Keratinocyte (primary cell): ENCODE measurements around the gene GNB4. TPM values are rescaled to one million over a fixed set of nuclear protein-coding genes. Genes with fewer than 3 reads are reported as not detected.

Experiments
- DNase-seq: peaks from one replicate; pipeline ENCODE4 v3.0.0-alpha.2; 2011; ENCODE audit warnings: low read depth, missing footprints, low spot score
- FAIRE-seq: peaks from 2 replicates; lab custom pipeline; 2011; peaks lifted over from hg19 to GRCh38; lab: Jason Lieb, UNC
- H2AFZ ChIP-seq: 2 replicates; pipeline ENCODE4 v1.6.0; 2012; ENCODE audit warnings: low read length, control low read depth, inconsistent platforms; ENCODE audit not compliant: control insufficient read depth
- H3K27ac ChIP-seq: 2 replicates; pipeline ENCODE4 v1.5.1; 2011; ENCODE audit warnings: low read length; ENCODE audit not compliant: control insufficient read depth, insufficient read depth
- H3K27me3 ChIP-seq: 3 replicates; pipeline ENCODE4 v1.6.0; 2011; ENCODE audit warnings: low read length; ENCODE audit not compliant: control insufficient read depth, insufficient read depth; ENCODE audit errors: extremely low read depth
- H3K36me3 ChIP-seq, 2 experiments: 2 replicates in 1 of 2; 3 replicates in 1 of 2; pipeline ENCODE4 v1.5.1; 2011; ENCODE audit warnings: low read length in 2 of 2, mild to moderate bottlenecking in 1 of 2; ENCODE audit not compliant: control insufficient read depth in 2 of 2, insufficient read depth in 2 of 2; ENCODE audit errors: extremely low read depth in 1 of 2
- H3K4me1 ChIP-seq: 3 replicates; pipeline ENCODE4 v1.5.1; 2011; ENCODE audit warnings: low read length; ENCODE audit not compliant: control insufficient read depth, insufficient read depth; ENCODE audit errors: extremely low read depth
- H3K4me2 ChIP-seq: 3 replicates; pipeline ENCODE4 v1.6.0; 2011; ENCODE audit warnings: low read depth, low read length; ENCODE audit not compliant: control insufficient read depth, insufficient read depth; ENCODE audit errors: extremely low read depth
- H3K4me3 ChIP-seq, 3 experiments: fragments of 200-600 bp in 1 of 3; sonication (generic) in 1 of 3; 2 replicates in 2 of 3; 3 replicates in 1 of 3; pipeline ENCODE4 v1.5.1; 2011 to 2016; ENCODE audit warnings: low read length in 3 of 3, mild to moderate bottlenecking in 3 of 3, control low read depth in 2 of 3, inconsistent platforms in 1 of 3, low read depth in 1 of 3, mixed read lengths in 1 of 3, mixed run types in 1 of 3, moderate library complexity in 1 of 3; ENCODE audit not compliant: control insufficient read depth in 2 of 3, insufficient read depth in 2 of 3; ENCODE audit errors: extremely low read depth in 1 of 3
- H3K79me2 ChIP-seq: 2 replicates; pipeline ENCODE4 v1.6.0; 2012; ENCODE audit warnings: low read length; ENCODE audit not compliant: control insufficient read depth, insufficient read depth
- H3K9ac ChIP-seq: 3 replicates; pipeline ENCODE4 v1.6.0; 2011; ENCODE audit warnings: low read length; ENCODE audit not compliant: control insufficient read depth, insufficient read depth; ENCODE audit errors: extremely low read depth
- H3K9me1 ChIP-seq: 3 replicates; pipeline ENCODE4 v1.6.0; 2011; ENCODE audit warnings: low read length; ENCODE audit not compliant: control insufficient read depth, insufficient read depth; ENCODE audit errors: extremely low read depth
- H3K9me3 ChIP-seq: 2 replicates; pipeline ENCODE4 v1.5.1; 2012; ENCODE audit warnings: low read depth, low read length; ENCODE audit not compliant: control insufficient read depth
- H4K20me1 ChIP-seq: 3 replicates; pipeline ENCODE4 v1.6.0; 2011; ENCODE audit warnings: low read length; ENCODE audit not compliant: control insufficient read depth, insufficient read depth; ENCODE audit errors: extremely low read depth
- CTCF ChIP-seq, 3 experiments: IDR thresholded peaks in 1 of 3; conservative IDR thresholded peaks in 1 of 3; optimal IDR thresholded peaks in 1 of 3; 2 replicates in 2 of 3; 3 replicates in 1 of 3; pipeline versions ENCODE3 to v1.5.1; 2011; ENCODE audit warnings: low read length in 3 of 3, mild to moderate bottlenecking in 3 of 3, moderate library complexity in 2 of 3, control low read depth in 1 of 3, inconsistent platforms in 1 of 3; ENCODE audit not compliant: insufficient read depth in 2 of 3; ENCODE audit errors: extremely low read depth in 1 of 3
- EZH2 ChIP-seq: IDR thresholded peaks from one replicate; pipeline ENCODE4 v1.6.1; 2012; ENCODE audit warnings: inconsistent platforms, mild to moderate bottlenecking, low read length, moderate library complexity
- dilution Hi-C: fragments of 300-500 bp; cut with MboI; formaldehyde crosslinking; loops from one replicate; pipeline ENCODE4 v1.7.0; 2020; ENCODE audit warnings: low sequenced_read_pairs; ENCODE audit not compliant: extremely low pct_ligation_motif_present
- polyA plus RNA-seq, 5 experiments: library from polyadenylated mRNA; depleted of rRNA in 3 of 5; stranded (reverse) in 3 of 5; stranded (forward) in 1 of 5; unstranded in 1 of 5; fragments of >200 nt; gene quantifications; 1 replicate in 1 of 5; 2 replicates in 3 of 5; 3 replicates in 1 of 5; pipeline versions ENCODE4 v1.2.1 to v1.2.3, GENCODE V29; 2011 to 2012; ENCODE audit warnings: missing spikeins in 2 of 5, low read depth in 1 of 5, low replicate concordance in 1 of 5

Gene GNB4
- polyA plus RNA-seq, 1 donor (not counting 4 experiments of a cell fraction or from before 2014, with no cell fraction given): 51.1 TPM

- DNase-seq (no peak), FAIRE-seq (no peak)
- Histone ChIP-seq H3K4me2 (no peak overlapping the region), H3K9ac (no peak overlapping the region), H2AFZ (no peak overlapping the region), H4K20me1 (no peaks in the 10 kb centered on the region), H3K36me3 (peaks cover 4 to 9% of the 10 kb centered on the region in 2 experiments), H3K27me3 (no peaks in the 10 kb centered on the region), H3K9me3 (no peaks in the 10 kb centered on the region), H3K27ac (no peak overlapping the region), H3K4me3 (no peak overlapping the region), H3K9me1 (no peaks in the 10 kb centered on the region), H3K79me2 (no peaks in the 10 kb centered on the region), H3K4me1 (no peaks in the 10 kb centered on the region)
- dilution Hi-C loops: no loop called here
- TF ChIP-seq CTCF (optimal IDR thresholded peaks at IDR 0.05 in 1 of 3, IDR thresholded peaks at IDR 0.05 in 1 of 3, conservative IDR thresholded peaks at IDR 0.05 in 1 of 3; ENCODE audit: extremely low read depth in 1 of 3, insufficient read depth in 2 of 3, low read length in 3 of 3) (no peak), EZH2 (no peak)
Measured at GRCh38 chr3:179375091-179375999, 75.9 kb downstream of the GNB4 start.

GRCh38 chr3:179373938-179374337 lies 77.3 kb downstream of the GNB4 start:
- dilution Hi-C loops: no loop called here
- no peak for TF ChIP-seq CTCF (optimal IDR thresholded peaks at IDR 0.05 in 1 of 3, IDR thresholded peaks at IDR 0.05 in 1 of 3, conservative IDR thresholded peaks at IDR 0.05 in 1 of 3; ENCODE audit: extremely low read depth in 1 of 3, insufficient read depth in 2 of 3, low read length in 3 of 3)
- TF ChIP-seq EZH2: no peak
- peaks cover 4 to 6% of the 10 kb centered on the region in 2 experiments for H3K36me3 ChIP-seq
- FAIRE-seq: no peak
- no peaks in the 10 kb centered on the region for H4K20me1 ChIP-seq
- H3K79me2 ChIP-seq: no peaks in the 10 kb centered on the region
- H3K9me1 ChIP-seq: no peaks in the 10 kb centered on the region
- H3K4me3 ChIP-seq: no peak overlapping the region
- H3K9ac ChIP-seq: no peak overlapping the region
- no peak overlapping the region for H3K27ac ChIP-seq
- no peaks in the 10 kb centered on the region for H3K27me3 ChIP-seq
- H3K4me2 ChIP-seq: no peak overlapping the region
- H2AFZ ChIP-seq: no peak overlapping the region
- H3K4me1 ChIP-seq: no peaks in the 10 kb centered on the region
- DNase-seq: no peak
- H3K9me3 ChIP-seq: no peaks in the 10 kb centered on the region
